Keratinocyte (primary cell): ENCODE measurements around the gene SWAP70.

Source experiments
- EZH2 ChIP-seq: IDR thresholded peaks from one replicate; pipeline ENCODE4 v1.6.1; 2012; ENCODE audit warnings: inconsistent platforms, mild to moderate bottlenecking, low read length, moderate library complexity
- TF ChIP-seq, protein P1 (sequence below), 3 experiments: IDR thresholded peaks in 1 of 3; conservative IDR thresholded peaks in 1 of 3; optimal IDR thresholded peaks in 1 of 3; 2 replicates in 2 of 3; 3 replicates in 1 of 3; pipeline versions ENCODE3 to v1.5.1; 2011; ENCODE audit warnings: low read length in 3 of 3, mild to moderate bottlenecking in 3 of 3, moderate library complexity in 2 of 3, control low read depth in 1 of 3, inconsistent platforms in 1 of 3; ENCODE audit not compliant: insufficient read depth in 2 of 3; ENCODE audit errors: extremely low read depth in 1 of 3

DNA sequence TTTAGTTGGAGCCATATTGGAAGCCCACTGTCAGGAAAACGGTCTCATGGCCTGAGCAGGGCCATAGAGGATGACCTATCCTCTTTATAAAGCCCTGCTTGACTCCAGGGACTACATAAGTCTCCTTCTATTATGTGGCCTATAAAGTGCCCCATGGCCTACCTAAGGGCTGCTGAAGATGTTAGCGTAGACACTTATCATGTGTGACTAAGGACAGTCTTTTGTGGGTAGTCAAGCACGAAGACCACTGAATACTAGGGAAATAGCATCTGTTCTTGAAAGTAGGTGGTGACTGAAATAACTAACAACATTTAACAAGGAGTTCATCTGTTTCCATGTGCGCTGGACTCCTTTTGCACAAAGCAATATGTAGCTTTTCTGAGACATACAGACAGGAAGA lies 117.1 kb downstream of the SWAP70 start:
- TF ChIP-seq, protein P1, sequence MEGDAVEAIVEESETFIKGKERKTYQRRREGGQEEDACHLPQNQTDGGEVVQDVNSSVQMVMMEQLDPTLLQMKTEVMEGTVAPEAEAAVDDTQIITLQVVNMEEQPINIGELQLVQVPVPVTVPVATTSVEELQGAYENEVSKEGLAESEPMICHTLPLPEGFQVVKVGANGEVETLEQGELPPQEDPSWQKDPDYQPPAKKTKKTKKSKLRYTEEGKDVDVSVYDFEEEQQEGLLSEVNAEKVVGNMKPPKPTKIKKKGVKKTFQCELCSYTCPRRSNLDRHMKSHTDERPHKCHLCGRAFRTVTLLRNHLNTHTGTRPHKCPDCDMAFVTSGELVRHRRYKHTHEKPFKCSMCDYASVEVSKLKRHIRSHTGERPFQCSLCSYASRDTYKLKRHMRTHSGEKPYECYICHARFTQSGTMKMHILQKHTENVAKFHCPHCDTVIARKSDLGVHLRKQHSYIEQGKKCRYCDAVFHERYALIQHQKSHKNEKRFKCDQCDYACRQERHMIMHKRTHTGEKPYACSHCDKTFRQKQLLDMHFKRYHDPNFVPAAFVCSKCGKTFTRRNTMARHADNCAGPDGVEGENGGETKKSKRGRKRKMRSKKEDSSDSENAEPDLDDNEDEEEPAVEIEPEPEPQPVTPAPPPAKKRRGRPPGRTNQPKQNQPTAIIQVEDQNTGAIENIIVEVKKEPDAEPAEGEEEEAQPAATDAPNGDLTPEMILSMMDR (optimal IDR thresholded peaks at IDR 0.05 in 1 of 3, IDR thresholded peaks at IDR 0.05 in 1 of 3, conservative IDR thresholded peaks at IDR 0.05 in 1 of 3; ENCODE audit: extremely low read depth in 1 of 3, insufficient read depth in 2 of 3, low read length in 3 of 3), result no peak
- TF ChIP-seq EZH2, result no peak
